HEK293T (cell line): Measurements from ENCODE around the gene TRMU.

Experiments used
- CTCF ChIA-PET: fragments of 350-600 bp; formaldehyde crosslinking; extraction: SDS; loops from one replicate; lab custom pipeline; 2021; ENCODE audit warnings: antibody characterized with exemption, inconsistent platforms; lab: Yijun Ruan, JAX
- POLR2A ChIA-PET: fragments of 350-600 bp; formaldehyde crosslinking; extraction: SDS; loops from one replicate; lab custom pipeline; 2020; ENCODE audit warnings: antibody characterized with exemption, inconsistent platforms; lab: Yijun Ruan, JAX
- DNase-seq: peaks from one replicate; pipeline ENCODE4 v3.0.0; 2012; ENCODE audit warnings: mixed read lengths; ENCODE audit errors: extremely low spot score
- ARNT ChIP-seq: fragments of 450-650 bp; IDR thresholded peaks from 2 replicates; pipeline ENCODE4 v1.6.1; 2017; ENCODE audit warnings: mild to moderate bottlenecking
- BHLHE40 ChIP-seq: fragments of 450-650 bp; IDR thresholded peaks from 2 replicates; pipeline ENCODE4 v1.6.1; 2016; ENCODE audit warnings: mild to moderate bottlenecking, moderate library complexity, borderline replicate concordance
- CTBP1 ChIP-seq: fragments of 450-650 bp; IDR thresholded peaks from 2 replicates; pipeline ENCODE4 v1.6.1; 2016; ENCODE audit warnings: borderline replicate concordance
- ELF4 ChIP-seq: fragments of 450-650 bp; IDR thresholded peaks from 2 replicates; pipeline ENCODE4 v1.6.1; 2017; ENCODE audit warnings: antibody characterized with exemption
- FOXA1 ChIP-seq: fragments of 450-650 bp; IDR thresholded peaks from 2 replicates; pipeline ENCODE4 v1.6.1; 2016; ENCODE audit warnings: mild to moderate bottlenecking
- FOXK2 ChIP-seq: fragments of 450-650 bp; IDR thresholded peaks from 2 replicates; pipeline ENCODE4 v1.6.1; 2016; ENCODE audit warnings: mild to moderate bottlenecking
- FOXM1 ChIP-seq: fragments of 450-650 bp; IDR thresholded peaks from 2 replicates; pipeline ENCODE4 v1.6.1; 2017; ENCODE audit warnings: mild to moderate bottlenecking, borderline replicate concordance
- HDGF ChIP-seq: fragments of 450-650 bp; IDR thresholded peaks from 2 replicates; pipeline ENCODE4 v1.6.1; 2017; ENCODE audit warnings: antibody characterized with exemption, borderline replicate concordance
- L3MBTL2 ChIP-seq: fragments of 450-650 bp; conservative IDR thresholded peaks from 2 replicates; pipeline ENCODE4 v1.6.1; 2016; ENCODE audit warnings: mild to moderate bottlenecking
- LEF1 ChIP-seq: fragments of 450-650 bp; IDR thresholded peaks from 2 replicates; pipeline ENCODE4 v1.6.1; 2017; ENCODE audit warnings: mild to moderate bottlenecking, borderline replicate concordance
- NFRKB ChIP-seq: fragments of 450-650 bp; IDR thresholded peaks from 2 replicates; pipeline ENCODE4 v1.6.1; 2016; ENCODE audit warnings: mild to moderate bottlenecking, moderate library complexity
- PKNOX1 ChIP-seq: fragments of 450-650 bp; IDR thresholded peaks from 2 replicates; pipeline ENCODE4 v1.6.1; 2016
- SP1 ChIP-seq: fragments of 450-650 bp; IDR thresholded peaks from 2 replicates; pipeline ENCODE4 v1.6.1; 2017
- SUZ12 ChIP-seq: fragments of 450-650 bp; IDR thresholded peaks from 2 replicates; pipeline ENCODE4 v1.6.1; 2016; ENCODE audit warnings: mild to moderate bottlenecking
- TARDBP ChIP-seq: fragments of 450-650 bp; IDR thresholded peaks from 2 replicates; pipeline ENCODE4 v1.6.1; 2016
- ZNF384 ChIP-seq: fragments of 450-650 bp; IDR thresholded peaks from 2 replicates; pipeline ENCODE4 v1.6.1; 2016

The TRMU gene

GRCh38 chr22:46293577-46294260 is 41.8 kb upstream of the TRMU start:
- TF ChIP-seq FOXK2 (no peak), SUZ12 (no peak), HDGF (no peak), FOXA1 (no peak), ZNF384 (no peak), NFRKB (no peak)
- CTCF ChIA-PET: no interaction called here
- DNase-seq: no peak
- POLR2A ChIA-PET: no interaction called here

DNA sequence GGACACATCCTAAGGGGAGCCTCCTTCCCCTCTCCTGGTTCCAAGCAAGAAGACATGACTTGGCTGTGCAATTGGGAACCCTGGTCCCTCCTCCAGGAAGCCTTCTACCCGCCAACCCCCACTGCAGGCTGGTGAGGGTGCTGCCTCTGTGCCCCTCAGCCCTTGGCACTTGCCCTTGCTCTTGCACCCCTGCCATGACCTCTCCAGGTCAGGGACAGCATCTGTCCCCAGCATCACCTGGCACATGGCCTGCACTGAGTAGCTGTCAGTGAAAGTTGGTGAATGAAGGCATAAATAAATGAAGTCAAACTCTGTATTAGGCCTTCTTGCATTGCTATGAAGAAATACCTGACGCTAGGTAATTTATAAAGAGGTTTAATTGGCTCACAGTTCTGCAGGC is 40.7 kb upstream of the TRMU start:
- TF ChIP-seq FOXK2: no peak
- no peak for TF ChIP-seq CTBP1
- TF ChIP-seq ZNF384: no peak
- no peak for TF ChIP-seq PKNOX1
- TF ChIP-seq SUZ12: no peak
- no peak for TF ChIP-seq BHLHE40
- no peak for TF ChIP-seq LEF1
- no peak for TF ChIP-seq HDGF
- no peak for TF ChIP-seq ELF4
- TF ChIP-seq TARDBP: no peak
- TF ChIP-seq FOXA1: no peak
- no peak for TF ChIP-seq SP1
- DNase-seq: no peak
- ChIA-PET CTCF (no interaction called here), POLR2A (no interaction called here)

GRCh38 chr22:46295277-46295971 is 40.1 kb upstream of the TRMU start:
- no peak for DNase-seq
- no peak for TF ChIP-seq ELF4
- TF ChIP-seq HDGF: no peak
- no peak for TF ChIP-seq L3MBTL2
- no peak for TF ChIP-seq ARNT
- TF ChIP-seq LEF1: no peak
- TF ChIP-seq CTBP1: no peak
- no peak for TF ChIP-seq SUZ12
- TF ChIP-seq TARDBP: no peak
- TF ChIP-seq FOXA1: no peak
- TF ChIP-seq ZNF384: no peak
- no peak for TF ChIP-seq NFRKB
- no peak for TF ChIP-seq SP1
- TF ChIP-seq FOXM1: no peak
- ChIA-PET CTCF (interaction anchor here (1.6 kb wide), 1 partner anchor 173 kb away, joined by 8 read pairs; no protein-coding TSS in a partner anchor), POLR2A (interaction anchor here (1.0 to 2.2 kb wide), 7 partner anchors 9 to 173 kb away, joined by 4 to 11 read pairs (median 7); partner anchors contain the start of gene TTC38)

GRCh38 chr22:46296257-46297150 is 39.0 kb upstream of the TRMU start, which contains the start of gene GTSE1:
Gene GTSE1, plus strand, starts transcription at chr22:46296870. Its CDS starts 531 bp downstream, at chr22:46297401.
- ChIA-PET CTCF (interaction anchor here (1.0 to 1.6 kb wide), 2 partner anchors 116 to 174 kb away, joined by 3 to 8 read pairs; no protein-coding TSS in a partner anchor), POLR2A (interaction anchor here (0.6 to 2.2 kb wide), 14 partner anchors 8 to 261 kb away, joined by 3 to 11 read pairs (median 6); partner anchors contain the start of genes CDPF1, CELSR1 and TTC38)
- TF ChIP-seq L3MBTL2 (peak; percentile 48; the same call in 1 of the 2 replicates), TARDBP (no peak), FOXM1 (peak; percentile 96), SUZ12 (no peak), ELF4 (peak; percentile 91)
- DNase-seq: peak; percentile 99

DNA sequence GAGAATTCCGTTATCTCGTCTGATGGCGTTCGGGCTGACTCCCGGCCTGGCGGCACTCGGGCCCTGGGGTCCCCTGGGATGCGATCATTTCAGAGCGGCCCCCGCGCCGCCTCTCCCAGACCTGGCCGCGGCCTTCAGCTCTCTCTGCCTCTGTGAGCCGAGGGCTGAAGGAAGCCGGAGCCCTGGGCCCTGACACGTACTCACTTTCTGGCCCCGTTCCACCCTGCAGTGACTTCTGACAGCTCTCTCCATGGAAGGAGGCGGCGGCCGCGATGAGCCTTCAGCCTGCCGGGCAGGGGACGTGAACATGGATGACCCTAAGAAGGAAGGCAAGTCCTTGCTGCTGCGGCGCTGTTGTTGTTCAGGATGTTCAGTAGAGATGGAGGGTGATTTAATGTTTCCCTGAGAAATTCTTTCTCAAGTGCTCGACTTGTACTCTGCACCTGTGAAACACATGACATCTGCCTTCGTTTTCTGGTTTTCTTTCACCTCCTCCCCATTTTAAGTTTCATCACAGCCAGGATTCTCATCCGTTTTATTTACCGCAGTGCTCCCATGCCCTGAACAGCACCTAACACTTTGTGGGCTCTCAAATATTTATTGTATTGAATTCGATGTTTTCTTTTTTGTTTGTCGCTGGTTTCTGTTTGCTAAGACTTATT is 38.2 kb upstream of the TRMU start:
- POLR2A ChIA-PET: interaction anchor here (1.2 to 2.2 kb wide), 6 partner anchors 13 to 262 kb away, joined by 3 to 11 read pairs (median 6); partner anchors contain the start of genes CDPF1 and CELSR1
- CTCF ChIA-PET: no interaction called here
- TF ChIP-seq CTBP1 (no peak), BHLHE40 (no peak), SP1 (no peak), PKNOX1 (no peak), ZNF384 (no peak), FOXM1 (no peak), NFRKB (no peak), L3MBTL2 (no peak), FOXA1 (no peak)
- DNase-seq: peak; percentile 44
